ENCODE measurements around the gene ANKRD22. TPM values are rescaled to one million over a fixed set of nuclear protein-coding genes. Genes with fewer than 3 reads are reported as not detected.

The ANKRD22 gene
- total and polyA plus RNA-seq, 2 of the 8 experiments (the other 6 are each of a cell fraction or from before 2014, with no cell fraction given): 0.68 TPM; not detected in 1

DNA sequence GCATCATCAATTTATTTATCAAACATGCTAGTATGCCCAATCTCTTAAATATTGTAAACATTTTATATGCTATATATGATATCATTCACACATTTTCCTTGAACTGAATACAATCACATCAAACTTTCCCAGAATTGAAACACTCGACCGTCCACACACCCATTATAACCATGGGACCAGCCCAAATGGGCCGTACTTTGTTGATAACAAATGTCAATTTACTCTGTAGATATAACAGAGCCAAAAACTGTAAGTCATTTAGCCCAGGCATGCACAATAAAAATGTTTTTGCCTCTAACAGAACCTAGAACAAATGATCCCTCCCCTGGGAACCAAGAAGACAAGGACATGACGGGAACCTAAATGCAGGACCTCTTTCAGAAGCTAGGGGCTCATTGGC lies 683 bp upstream of the ANKRD22 start (continued):
- TF ChIP-seq CHD2 (IDR thresholded peaks at IDR 0.05; ENCODE audit: low read length) (no peak), FOSL1 (IDR thresholded peaks at IDR 0.05; ENCODE audit: insufficient read depth, low read depth, low read length) (no peak)
- TF ChIP-seq, protein P1, sequence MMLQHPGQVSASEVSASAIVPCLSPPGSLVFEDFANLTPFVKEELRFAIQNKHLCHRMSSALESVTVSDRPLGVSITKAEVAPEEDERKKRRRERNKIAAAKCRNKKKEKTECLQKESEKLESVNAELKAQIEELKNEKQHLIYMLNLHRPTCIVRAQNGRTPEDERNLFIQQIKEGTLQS (IDR thresholded peaks at IDR 0.05; ENCODE audit: insufficient read depth, low read depth, low read length): no peak
